Body of pancreas (tissue), 4 donors: ENCODE data around the gene GSTA3. TPM values are rescaled to one million over a fixed set of nuclear protein-coding genes. Genes with fewer than 3 reads are reported as not detected.
"Not testable (repeated sequence)": the region's sequence is repeated elsewhere in the genome, so short reads cannot be mapped to it uniquely, and the experiment has no call there.

ENCODE experiments used
- ATAC-seq: fragments of 150-250 bp; one replicate; pipeline ENCODE4 v1.9.1; 2016
- DNase-seq, 4 donors: peaks; one replicate each; pipeline ENCODE4 v3.0.0-alpha.2; 2019
- H3K27ac ChIP-seq, 4 donors: fragments of 200-600 bp; sonication (generic); 1 replicate in 3 of 4; 2 replicates in 1 of 4; pipeline versions ENCODE4 v1.5.1 to v1.6.1; 2016 to 2019; ENCODE audit warnings: mild to moderate bottlenecking in 1 of 4, mixed read lengths in 1 of 4, moderate library complexity in 1 of 4
- H3K27me3 ChIP-seq, 2 donors: fragments of 200-600 bp; sonication (generic); one replicate each; pipeline ENCODE4 v1.6.0; 2016; ENCODE audit warnings: mild to moderate bottlenecking in 1 of 2
- H3K36me3 ChIP-seq, 2 donors: fragments of 200-600 bp; sonication (generic); replicated peaks in 1 of 2; 2 replicates each; pipeline ENCODE4 v1.5.1; 2016; ENCODE audit warnings: low read depth in 2 of 2; ENCODE audit not compliant: insufficient read depth in 1 of 2
- H3K4me1 ChIP-seq: fragments of 200-600 bp; sonication (generic); one replicate; pipeline ENCODE4 v1.6.0; 2016
- H3K4me3 ChIP-seq, 2 donors: fragments of 200-600 bp; sonication (generic); 1 replicate in 1 of 2; 2 replicates in 1 of 2; pipeline ENCODE4 v1.5.1; 2016 to 2019
- H3K9me3 ChIP-seq, 3 donors: fragments of 200-600 bp; sonication (generic); 1 replicate in 2 of 3; 2 replicates in 1 of 3; pipeline ENCODE4 v1.5.1; 2016
- POLR2A ChIP-seq, 3 donors: fragments of 450-650 bp; IDR thresholded peaks; one replicate each; pipeline ENCODE4 v1.6.1; 2016; ENCODE audit warnings: antibody characterized with exemption in 3 of 3, mild to moderate bottlenecking in 2 of 3
- WGBS, 2 donors: methylation state at CpG; one replicate each; pipeline ENCODE4 v1.1.5; 2017; 5-methylcytosine and 5-hydroxymethylcytosine counted together
- intact Hi-C: fragments of 100-400 bp; cut with DNase I; formaldehyde crosslinking; loops from one replicate; pipeline ENCODE4 v1.15.1; 2023
- total RNA-seq, 2 donors: library from RNA; depleted of rRNA; stranded (reverse); fragments of >200 nt; gene quantifications; one replicate each; pipeline ENCODE4 v1.1.0, GENCODE V29; 2016
- TF ChIP-seq, protein P1 (sequence below), 7 experiments: fragments of 450-650 bp in 4 of 7; fragments of 200-600 bp in 3 of 7; sonication (generic) in 3 of 7; IDR thresholded peaks; one replicate each; pipeline ENCODE4 v1.5.1; 2016 to 2019; ENCODE audit warnings: antibody characterized with exemption in 7 of 7

The GSTA3 gene
- total RNA-seq, 2 donors from 2014 or later = not detected

DNA sequence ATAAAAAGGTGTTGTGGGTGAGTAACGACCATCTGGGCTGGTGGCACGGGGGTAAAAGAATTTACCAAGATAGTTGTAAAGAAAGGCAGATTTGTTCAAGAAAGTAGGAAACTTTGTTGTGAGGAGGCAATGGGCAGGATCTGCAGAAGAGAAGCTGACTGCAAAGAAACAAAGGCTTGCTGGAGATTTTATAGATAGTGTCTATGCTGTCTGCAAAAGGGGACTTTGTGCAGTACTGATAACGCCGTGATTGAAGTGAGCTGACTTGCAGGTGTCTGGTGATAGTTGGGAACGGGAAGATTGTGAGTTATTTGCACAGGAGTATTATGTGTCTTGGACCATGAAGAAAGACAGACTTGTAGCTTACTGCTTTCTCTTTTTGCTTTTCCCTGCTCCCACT lies 36.8 kb upstream of the GSTA3 start:
- Histone ChIP-seq H3K36me3 (no peaks in the 10 kb centered on the region), H3K4me1 (no peaks in the 10 kb centered on the region), H3K9me3 (no peaks in the 10 kb centered on the region), H3K27me3 (no peaks in the 10 kb centered on the region), H3K27ac (no peak overlapping the region), H3K4me3 (no peak overlapping the region)
- no peak for DNase-seq
- 17 to 21% methylated on average over 5 of the region's 5 CpGs for WGBS, 2 donors
- TF ChIP-seq POLR2A (IDR thresholded peaks at IDR 0.05) = no peak
- TF ChIP-seq, protein P1, sequence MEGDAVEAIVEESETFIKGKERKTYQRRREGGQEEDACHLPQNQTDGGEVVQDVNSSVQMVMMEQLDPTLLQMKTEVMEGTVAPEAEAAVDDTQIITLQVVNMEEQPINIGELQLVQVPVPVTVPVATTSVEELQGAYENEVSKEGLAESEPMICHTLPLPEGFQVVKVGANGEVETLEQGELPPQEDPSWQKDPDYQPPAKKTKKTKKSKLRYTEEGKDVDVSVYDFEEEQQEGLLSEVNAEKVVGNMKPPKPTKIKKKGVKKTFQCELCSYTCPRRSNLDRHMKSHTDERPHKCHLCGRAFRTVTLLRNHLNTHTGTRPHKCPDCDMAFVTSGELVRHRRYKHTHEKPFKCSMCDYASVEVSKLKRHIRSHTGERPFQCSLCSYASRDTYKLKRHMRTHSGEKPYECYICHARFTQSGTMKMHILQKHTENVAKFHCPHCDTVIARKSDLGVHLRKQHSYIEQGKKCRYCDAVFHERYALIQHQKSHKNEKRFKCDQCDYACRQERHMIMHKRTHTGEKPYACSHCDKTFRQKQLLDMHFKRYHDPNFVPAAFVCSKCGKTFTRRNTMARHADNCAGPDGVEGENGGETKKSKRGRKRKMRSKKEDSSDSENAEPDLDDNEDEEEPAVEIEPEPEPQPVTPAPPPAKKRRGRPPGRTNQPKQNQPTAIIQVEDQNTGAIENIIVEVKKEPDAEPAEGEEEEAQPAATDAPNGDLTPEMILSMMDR (IDR thresholded peaks at IDR 0.05) = no peak
- intact Hi-C loops = no loop called here
- no peak for ATAC-seq

DNA sequence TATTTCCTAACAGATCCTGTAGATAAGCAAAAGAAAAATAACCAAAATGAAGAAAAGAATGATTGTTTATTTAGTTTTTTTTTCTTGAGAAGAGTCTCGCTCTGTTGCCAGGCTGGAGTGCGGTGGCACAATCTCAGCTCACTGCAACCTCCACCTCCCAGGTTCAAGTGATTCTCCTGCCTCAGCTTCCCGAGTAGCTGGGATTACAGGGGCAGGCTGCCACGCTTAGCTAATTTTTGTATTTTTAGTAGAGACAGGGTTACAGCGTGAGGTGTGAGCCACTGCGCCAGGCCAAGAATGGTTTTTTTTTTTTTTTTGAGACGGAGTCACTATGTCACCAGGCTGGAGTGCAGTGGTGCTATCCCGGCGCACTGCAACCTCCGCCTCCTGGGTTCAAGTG lies 33.3 kb upstream of the GSTA3 start:
- H3K4me3 ChIP-seq, ATAC-seq, H3K4me1 ChIP-seq, DNase-seq, H3K27ac ChIP-seq, H3K9me3 ChIP-seq, H3K27me3 ChIP-seq, intact Hi-C loops, H3K36me3 ChIP-seq: not testable (repeated sequence)
- WGBS, 2 donors = 90 to 94% methylated on average over 10 of the region's 10 CpGs

DNA sequence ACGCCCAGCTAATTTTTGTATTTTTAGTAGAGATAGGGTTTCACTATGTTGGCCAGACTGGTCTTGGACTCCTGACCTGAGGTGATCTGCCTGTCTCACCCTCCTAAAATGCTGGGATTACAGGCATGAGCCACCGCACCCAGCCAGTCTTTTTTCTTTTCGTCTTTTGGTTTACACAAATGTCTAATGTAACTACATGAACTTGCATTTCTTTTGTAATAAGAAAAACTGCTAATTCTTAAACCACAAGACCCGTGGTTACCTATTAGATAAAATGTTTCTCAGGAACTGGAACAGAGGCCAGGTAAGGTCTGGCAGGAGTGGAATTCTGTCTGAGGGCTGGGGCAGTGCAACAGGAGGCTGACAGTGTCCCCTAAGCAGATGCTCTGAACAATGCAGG lies 32.7 kb upstream of the GSTA3 start:
- intact Hi-C loops = no loop called here
- ATAC-seq (no peak), DNase-seq (no peak)
- TF ChIP-seq POLR2A (IDR thresholded peaks at IDR 0.05) = no peak
- TF ChIP-seq, protein P1 (IDR thresholded peaks at IDR 0.05) = no peak
- Histone ChIP-seq H3K4me1 (no peaks in the 10 kb centered on the region), H3K36me3 (no peaks in the 10 kb centered on the region), H3K9me3 (no peaks in the 10 kb centered on the region), H3K27me3 (no peaks in the 10 kb centered on the region), H3K4me3 (no peak overlapping the region), H3K27ac (no peak overlapping the region)
- 78 to 81% methylated on average over 4 of the region's 4 CpGs for WGBS, 2 donors

DNA sequence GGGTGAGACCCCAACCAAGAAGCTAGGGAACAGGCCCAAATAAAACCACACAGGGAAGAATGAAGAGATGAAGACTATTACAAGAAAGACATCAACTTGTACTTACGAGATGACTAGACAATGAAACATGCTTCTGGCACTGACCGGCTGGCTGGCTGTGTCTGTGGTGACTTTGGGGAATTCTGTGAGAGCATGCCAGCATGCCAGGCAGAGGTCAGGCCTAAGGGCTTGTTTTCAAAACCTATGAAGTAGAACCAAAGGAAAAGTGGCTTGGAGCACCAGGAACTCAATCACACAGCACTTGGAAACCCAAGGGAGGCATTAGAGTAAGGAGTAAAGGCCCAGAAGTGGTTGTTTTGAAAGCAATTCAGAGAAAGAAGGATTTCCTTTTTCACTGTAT lies 28.4 kb upstream of the GSTA3 start:
- ATAC-seq (no peak), DNase-seq (no peak)
- no peaks in the 10 kb centered on the region for H3K27me3 ChIP-seq
- no peaks in the 10 kb centered on the region for H3K36me3 ChIP-seq
- H3K9me3 ChIP-seq = no peaks in the 10 kb centered on the region
- no peak overlapping the region for H3K4me3 ChIP-seq
- no peak for TF ChIP-seq POLR2A (IDR thresholded peaks at IDR 0.05)
- TF ChIP-seq, protein P1 (IDR thresholded peaks at IDR 0.05) = no peak
- WGBS, 2 donors = 84 to 87% methylated on average over 2 of the region's 2 CpGs
- no peaks in the 10 kb centered on the region for H3K4me1 ChIP-seq
- intact Hi-C loops = no loop called here
- H3K27ac ChIP-seq = no peak overlapping the region

DNA sequence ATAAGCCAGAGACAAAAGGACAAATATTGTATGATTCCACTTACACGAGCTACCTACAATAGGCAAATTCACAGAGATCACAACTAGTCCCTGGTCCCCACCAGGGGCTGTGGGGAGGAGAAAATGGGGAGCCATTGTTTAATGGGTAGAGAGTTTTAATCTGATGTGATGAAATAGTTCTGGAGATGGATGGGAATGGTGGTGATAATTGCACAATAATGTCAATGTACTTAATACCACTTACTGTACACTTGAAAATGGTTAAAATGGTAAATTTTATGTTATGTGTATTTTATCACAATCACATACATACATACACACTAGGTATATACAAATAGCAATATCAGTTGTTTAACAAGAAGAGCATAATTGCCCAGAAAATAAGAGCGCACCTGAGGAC lies 24.3 kb upstream of the GSTA3 start:
- Histone ChIP-seq H3K36me3 (no peaks in the 10 kb centered on the region), H3K27ac (no peak overlapping the region), H3K27me3 (no peaks in the 10 kb centered on the region), H3K4me3 (no peak overlapping the region), H3K9me3 (no peaks in the 10 kb centered on the region), H3K4me1 (peaks cover 5% of the 10 kb centered on the region)
- ATAC-seq (no peak), DNase-seq (no peak)
- 77 to 87% methylated on average over 2 of the region's 2 CpGs for WGBS, 2 donors
- intact Hi-C loops = no loop called here
- TF ChIP-seq POLR2A (IDR thresholded peaks at IDR 0.05) = no peak
- TF ChIP-seq, protein P1 (IDR thresholded peaks at IDR 0.05) = no peak
